Measurements from ENCODE around the gene F9. TPM values are rescaled to one million over a fixed set of nuclear protein-coding genes. Genes with fewer than 3 reads are reported as not detected.
"Not testable (repeated sequence)": the region's sequence is repeated elsewhere in the genome, so short reads cannot be mapped to it uniquely, and the experiment has no call there.

Gene F9
- total and polyA plus RNA-seq, 2 donors (not counting 1 experiment from before 2014, with no cell fraction given), result not detected

DNA sequence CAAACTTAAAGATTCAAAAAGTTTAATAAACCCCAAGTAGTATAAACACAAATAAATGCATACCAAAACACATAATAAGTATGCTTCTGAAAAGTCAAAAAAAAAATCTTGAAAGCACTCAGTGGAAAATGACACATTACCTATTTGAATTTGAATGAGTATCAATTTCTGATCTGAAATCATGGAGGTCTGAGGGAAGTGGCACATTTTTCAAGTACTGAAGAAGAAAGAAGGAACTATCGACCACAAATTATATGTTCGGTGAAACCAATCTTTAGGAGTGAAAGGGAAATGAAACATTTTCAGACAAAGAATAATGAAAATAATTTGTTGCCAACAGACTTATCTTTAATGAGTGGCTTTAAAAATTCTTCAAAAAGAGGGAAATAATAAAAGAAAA, 12.1 kb upstream of the F9 start:
- no peaks in the 10 kb centered on the region for H3K4me1 ChIP-seq (ENCODE audit: control insufficient read depth, extremely low read depth, insufficient read depth, low read length)
- H3K4me2 ChIP-seq (ENCODE audit: extremely low read depth, insufficient read depth, low read length), result no peak overlapping the region
- H4K20me1 ChIP-seq (ENCODE audit: control insufficient read depth, extremely low read depth, insufficient read depth, low read length), result no peaks in the 10 kb centered on the region
- no peak overlapping the region for H3K27ac ChIP-seq (ENCODE audit: insufficient read depth, low read length)
- DNase-seq (ENCODE audit: low read depth in 2 of 2), result no peak
- no peaks in the 10 kb centered on the region for H3K79me2 ChIP-seq (ENCODE audit: control insufficient read depth, insufficient read depth, low read length)
- TF ChIP-seq EZH2 (IDR thresholded peaks at IDR 0.05; ENCODE audit: low read length, missing control alignments) (no peak), CTCF (conservative IDR thresholded peaks at IDR 0.05 in 1 of 2, IDR thresholded peaks at IDR 0.05 in 1 of 2; ENCODE audit: low read depth in 1 of 2, low read length in 2 of 2) (no peak)
- H3K9me3 ChIP-seq (ENCODE audit: control insufficient read depth, insufficient read depth, low read depth, low read length), result no peaks in the 10 kb centered on the region
- H3K27me3 ChIP-seq (ENCODE audit: control insufficient read depth, insufficient read depth, low read length), result no peaks in the 10 kb centered on the region
- no peak overlapping the region for H3K9ac ChIP-seq (ENCODE audit: insufficient read depth, low read length)
- H3K36me3 ChIP-seq (ENCODE audit: control insufficient read depth, insufficient read depth, low read length), result no peaks in the 10 kb centered on the region
- H3K4me3 ChIP-seq (replicated peaks in 1 of 4; ENCODE audit: control extremely low read depth in 1 of 4, insufficient read depth in 1 of 4, low read depth in 3 of 4, low read length in 4 of 4), result no peak overlapping the region
- H2AFZ ChIP-seq (ENCODE audit: low read length), result no peak overlapping the region

DNA sequence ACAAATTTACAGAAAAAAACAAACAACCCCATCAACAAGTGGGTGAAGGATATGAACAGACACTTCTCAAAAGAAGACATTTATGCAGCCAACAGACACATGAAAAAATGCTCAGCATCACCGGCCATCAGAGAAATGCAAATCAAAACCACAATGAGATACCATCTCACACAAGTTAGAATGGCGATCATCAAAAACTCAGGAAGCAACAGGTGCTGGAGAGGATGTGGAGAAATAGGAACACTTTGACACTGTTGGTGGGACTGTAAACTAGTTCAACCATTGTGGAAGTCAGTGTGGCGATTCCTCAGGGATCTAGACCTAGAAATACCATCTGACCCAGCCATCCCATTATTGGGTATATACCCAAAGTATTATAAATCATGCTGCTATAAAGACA, 1.7 kb upstream of the F9 start:
- H3K9ac ChIP-seq (ENCODE audit: insufficient read depth, low read length); H3K4me1 ChIP-seq (ENCODE audit: control insufficient read depth, extremely low read depth, insufficient read depth, low read length); H3K79me2 ChIP-seq (ENCODE audit: control insufficient read depth, insufficient read depth, low read length); DNase-seq (ENCODE audit: low read depth in 2 of 2); H4K20me1 ChIP-seq (ENCODE audit: control insufficient read depth, extremely low read depth, insufficient read depth, low read length); H3K4me2 ChIP-seq (ENCODE audit: extremely low read depth, insufficient read depth, low read length); H2AFZ ChIP-seq (ENCODE audit: low read length); H3K36me3 ChIP-seq (ENCODE audit: control insufficient read depth, insufficient read depth, low read length); H3K27me3 ChIP-seq (ENCODE audit: control insufficient read depth, insufficient read depth, low read length); H3K9me3 ChIP-seq (ENCODE audit: control insufficient read depth, insufficient read depth, low read depth, low read length); H3K4me3 ChIP-seq (replicated peaks in 1 of 4; ENCODE audit: control extremely low read depth in 1 of 4, insufficient read depth in 1 of 4, low read depth in 3 of 4, low read length in 4 of 4); H3K27ac ChIP-seq (ENCODE audit: insufficient read depth, low read length): not testable (repeated sequence)

DNA sequence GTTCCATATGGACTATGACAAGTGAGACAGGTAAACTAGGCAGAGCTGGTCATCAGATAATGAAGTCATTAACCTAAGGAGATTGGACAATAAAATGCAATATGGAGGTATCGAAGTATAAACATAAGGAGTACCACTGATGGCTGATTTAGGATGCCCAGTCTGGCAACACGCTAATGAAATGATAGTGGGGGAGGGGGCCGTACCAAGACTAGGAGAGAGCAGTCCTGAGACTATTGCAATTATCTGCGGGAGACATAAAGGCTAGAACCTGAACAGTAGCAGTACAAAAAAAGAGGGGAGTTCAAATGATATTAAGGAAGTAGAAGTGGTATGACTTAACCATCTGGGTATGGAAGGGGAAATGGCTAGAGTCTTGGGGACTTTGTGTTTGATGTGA, 2.3 kb downstream of the F9 start:
- TF ChIP-seq EZH2 (IDR thresholded peaks at IDR 0.05; ENCODE audit: low read length, missing control alignments) (no peak), CTCF (conservative IDR thresholded peaks at IDR 0.05 in 1 of 2, IDR thresholded peaks at IDR 0.05 in 1 of 2; ENCODE audit: low read depth in 1 of 2, low read length in 2 of 2) (no peak)
- DNase-seq (ENCODE audit: low read depth in 2 of 2), result no peak
- no peak overlapping the region for H3K9ac ChIP-seq (ENCODE audit: insufficient read depth, low read length)

More for the DNA sequence above, 2.3 kb downstream of the F9 start:
- Histone ChIP-seq H3K4me2 (ENCODE audit: extremely low read depth, insufficient read depth, low read length) (no peak overlapping the region), H3K27me3 (ENCODE audit: control insufficient read depth, insufficient read depth, low read length) (no peaks in the 10 kb centered on the region), H3K36me3 (ENCODE audit: control insufficient read depth, insufficient read depth, low read length) (no peaks in the 10 kb centered on the region), H3K9me3 (ENCODE audit: control insufficient read depth, insufficient read depth, low read depth, low read length) (no peaks in the 10 kb centered on the region), H2AFZ (ENCODE audit: low read length) (no peak overlapping the region), H3K4me1 (ENCODE audit: control insufficient read depth, extremely low read depth, insufficient read depth, low read length) (no peaks in the 10 kb centered on the region), H4K20me1 (ENCODE audit: control insufficient read depth, extremely low read depth, insufficient read depth, low read length) (no peaks in the 10 kb centered on the region), H3K79me2 (ENCODE audit: control insufficient read depth, insufficient read depth, low read length) (no peaks in the 10 kb centered on the region), H3K27ac (ENCODE audit: insufficient read depth, low read length) (no peak overlapping the region), H3K4me3 (replicated peaks in 1 of 4; ENCODE audit: control extremely low read depth in 1 of 4, insufficient read depth in 1 of 4, low read depth in 3 of 4, low read length in 4 of 4) (no peak overlapping the region)

Measured in fibroblast of lung (primary cell).